Thyroid gland (tissue), 4 donors: ENCODE measurements around the gene KLRC3.

Experiments used
- CTCF ChIP-seq, 6 experiments: fragments of 200-600 bp in 3 of 6; fragments of 450-650 bp in 3 of 6; sonication (generic) in 3 of 6; IDR thresholded peaks; one replicate each; pipeline ENCODE4 v1.5.1; 2016 to 2019; ENCODE audit warnings: antibody characterized with exemption in 6 of 6, mild to moderate bottlenecking in 2 of 6, inconsistent platforms in 1 of 6, moderate library complexity in 1 of 6
- POLR2A ChIP-seq, 2 donors: fragments of 450-650 bp; IDR thresholded peaks; one replicate each; pipeline ENCODE4 v1.6.1; 2017; ENCODE audit warnings: antibody characterized with exemption in 2 of 2, mild to moderate bottlenecking in 2 of 2, moderate library complexity in 1 of 2

- TF ChIP-seq CTCF (IDR thresholded peaks at IDR 0.05) (no peak), POLR2A (IDR thresholded peaks at IDR 0.05) (no peak)
Observed at GRCh38 chr12:10386857-10387256, 33.5 kb downstream of the KLRC3 start.
